Activated T-cell treated with anti-CD3 and anti-CD28 coated beads for 1 hour (primary cell): ENCODE data around the gene RIPOR1.
A peak's percentile ranks its signal among the peaks of the same experiment; 100 is the strongest.
"Not testable (repeated sequence)": the region's sequence is repeated elsewhere in the genome, so short reads cannot be mapped to it uniquely, and the experiment has no call there.

Source experiments
- DNase-seq: peaks from one replicate; pipeline ENCODE4 v3.0.0-alpha.2; 2020; ENCODE audit warnings: low read depth

The RIPOR1 gene, protein sequence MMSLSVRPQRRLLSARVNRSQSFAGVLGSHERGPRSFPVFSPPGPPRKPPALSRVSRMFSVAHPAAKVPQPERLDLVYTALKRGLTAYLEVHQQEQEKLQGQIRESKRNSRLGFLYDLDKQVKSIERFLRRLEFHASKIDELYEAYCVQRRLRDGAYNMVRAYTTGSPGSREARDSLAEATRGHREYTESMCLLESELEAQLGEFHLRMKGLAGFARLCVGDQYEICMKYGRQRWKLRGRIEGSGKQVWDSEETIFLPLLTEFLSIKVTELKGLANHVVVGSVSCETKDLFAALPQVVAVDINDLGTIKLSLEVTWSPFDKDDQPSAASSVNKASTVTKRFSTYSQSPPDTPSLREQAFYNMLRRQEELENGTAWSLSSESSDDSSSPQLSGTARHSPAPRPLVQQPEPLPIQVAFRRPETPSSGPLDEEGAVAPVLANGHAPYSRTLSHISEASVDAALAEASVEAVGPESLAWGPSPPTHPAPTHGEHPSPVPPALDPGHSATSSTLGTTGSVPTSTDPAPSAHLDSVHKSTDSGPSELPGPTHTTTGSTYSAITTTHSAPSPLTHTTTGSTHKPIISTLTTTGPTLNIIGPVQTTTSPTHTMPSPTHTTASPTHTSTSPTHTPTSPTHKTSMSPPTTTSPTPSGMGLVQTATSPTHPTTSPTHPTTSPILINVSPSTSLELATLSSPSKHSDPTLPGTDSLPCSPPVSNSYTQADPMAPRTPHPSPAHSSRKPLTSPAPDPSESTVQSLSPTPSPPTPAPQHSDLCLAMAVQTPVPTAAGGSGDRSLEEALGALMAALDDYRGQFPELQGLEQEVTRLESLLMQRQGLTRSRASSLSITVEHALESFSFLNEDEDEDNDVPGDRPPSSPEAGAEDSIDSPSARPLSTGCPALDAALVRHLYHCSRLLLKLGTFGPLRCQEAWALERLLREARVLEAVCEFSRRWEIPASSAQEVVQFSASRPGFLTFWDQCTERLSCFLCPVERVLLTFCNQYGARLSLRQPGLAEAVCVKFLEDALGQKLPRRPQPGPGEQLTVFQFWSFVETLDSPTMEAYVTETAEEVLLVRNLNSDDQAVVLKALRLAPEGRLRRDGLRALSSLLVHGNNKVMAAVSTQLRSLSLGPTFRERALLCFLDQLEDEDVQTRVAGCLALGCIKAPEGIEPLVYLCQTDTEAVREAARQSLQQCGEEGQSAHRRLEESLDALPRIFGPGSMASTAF

DNA sequence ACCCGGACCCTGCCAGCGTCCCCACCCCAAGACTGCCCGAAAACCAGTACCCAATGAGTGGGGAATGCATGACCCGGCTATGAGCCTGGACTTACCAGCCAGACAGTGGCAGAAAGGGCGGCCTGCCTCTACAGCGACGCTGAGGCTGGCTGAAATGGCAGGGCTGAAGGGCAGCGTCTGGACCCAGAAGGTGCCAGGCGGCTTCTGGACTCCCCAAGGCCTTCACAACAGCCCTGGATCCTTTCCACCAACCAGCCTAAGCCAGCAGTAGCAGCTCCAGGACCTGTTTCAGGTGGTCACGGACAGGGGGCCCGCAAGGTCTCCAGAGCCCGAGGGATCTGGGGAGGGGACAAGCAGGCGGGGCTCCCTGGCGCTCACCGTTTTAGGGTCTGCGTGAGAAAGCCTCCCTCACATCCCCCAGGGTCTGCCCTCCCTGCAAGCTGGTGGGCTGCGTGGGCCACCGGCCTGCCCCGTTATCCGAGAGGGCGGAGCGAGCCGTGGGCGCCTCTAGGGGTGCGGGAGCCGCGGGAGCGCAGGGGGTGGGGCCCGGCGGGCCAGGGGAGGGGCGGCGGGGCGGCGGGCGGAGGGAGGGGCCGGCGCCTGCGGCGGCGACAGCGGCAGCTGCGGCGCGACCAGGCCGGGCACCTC lies at the start of gene RIPOR1:
TSS of gene RIPOR1 (plus strand) at position 608 of the 648 bp plus-strand sequence. CDS start 9,618 bp downstream, outside the sequence.
- DNase-seq = no peak

- DNase-seq = peak; percentile 98
Observed at GRCh38 chr16:67480833-67481560, 47.6 kb upstream of the RIPOR1 start, which contains the start of gene ATP6V0D1. ATP6V0D1 (minus strand) TSS chr16:67481157; CDS start chr16:67481086, 71 bp downstream.

DNA sequence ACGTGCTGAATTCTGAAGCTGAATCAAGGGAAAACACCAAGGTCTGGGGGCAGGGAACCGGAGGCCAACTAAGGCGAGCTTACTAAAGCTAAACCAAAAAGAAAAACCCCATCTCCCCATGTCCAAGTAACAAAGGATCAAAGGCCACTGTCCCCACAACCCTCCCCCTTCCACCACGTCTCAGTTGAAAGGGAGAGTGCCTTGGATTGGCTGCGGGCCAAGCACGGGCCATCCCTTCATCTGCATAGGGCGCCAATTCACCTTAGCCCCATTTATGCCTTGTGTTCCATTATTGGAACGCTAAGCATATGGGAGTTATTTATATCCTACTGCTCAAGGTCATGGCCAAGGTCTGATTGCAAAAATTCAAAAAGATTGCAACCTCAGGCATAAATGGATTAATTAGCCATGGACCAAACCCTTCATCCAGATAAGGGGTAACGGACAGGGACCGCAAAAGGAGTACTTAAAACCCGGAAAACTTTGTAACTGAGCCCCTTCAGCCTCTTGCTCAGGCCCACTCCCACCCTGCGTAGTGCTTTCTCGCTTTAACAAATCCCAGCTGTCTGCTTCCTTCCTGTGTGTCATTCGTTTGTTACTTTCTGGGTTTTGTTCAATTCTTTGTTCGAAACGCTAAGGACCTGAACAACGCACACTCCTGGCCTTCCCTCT lies 46.9 kb upstream of the RIPOR1 start:
- DNase-seq = peak; percentile 23

DNA sequence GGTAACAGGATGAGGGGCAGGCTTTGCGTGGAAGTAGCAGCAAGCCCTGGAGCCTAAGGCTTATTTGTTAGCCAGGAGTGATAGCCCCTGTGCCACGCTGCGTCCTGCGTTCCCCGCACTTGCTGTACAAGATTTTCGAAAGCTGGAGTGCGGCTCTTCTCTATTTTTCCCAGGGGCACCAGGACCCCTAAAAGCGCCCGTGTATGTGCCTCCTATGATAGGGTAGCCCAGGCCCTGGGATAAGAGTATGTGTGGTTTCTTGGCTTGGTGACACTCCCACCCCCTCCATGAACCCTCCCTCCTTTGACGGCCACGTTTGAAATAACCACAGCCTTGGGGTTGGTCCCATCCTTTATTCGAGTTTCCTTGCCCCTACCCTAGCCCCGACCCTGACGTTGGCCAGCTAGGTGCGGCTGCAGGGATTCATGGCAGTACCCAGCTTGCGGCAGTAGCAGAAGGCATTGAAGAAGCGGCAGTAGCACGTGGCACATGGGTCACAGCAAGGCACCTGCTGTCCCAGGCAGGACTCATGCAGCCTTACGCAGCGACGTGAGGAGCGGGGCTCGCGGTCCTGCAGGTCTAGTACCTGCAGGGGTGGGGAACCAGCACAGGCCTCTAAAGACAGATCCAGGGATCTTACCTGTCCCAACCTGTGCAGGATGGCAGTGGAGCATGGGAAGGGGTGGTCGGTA lies 46.2 kb upstream of the RIPOR1 start:
- DNase-seq = no peak

- no peak for DNase-seq
Observed at GRCh38 chr16:67483150-67483549, 45.5 kb upstream of the RIPOR1 start, which contains the start of gene AGRP. AGRP (minus strand) TSS chr16:67483547; CDS start chr16:67483398, 149 bp downstream.

GRCh38 chr16:67483731-67484525 lies 44.7 kb upstream of the RIPOR1 start:
- DNase-seq = no peak

DNA sequence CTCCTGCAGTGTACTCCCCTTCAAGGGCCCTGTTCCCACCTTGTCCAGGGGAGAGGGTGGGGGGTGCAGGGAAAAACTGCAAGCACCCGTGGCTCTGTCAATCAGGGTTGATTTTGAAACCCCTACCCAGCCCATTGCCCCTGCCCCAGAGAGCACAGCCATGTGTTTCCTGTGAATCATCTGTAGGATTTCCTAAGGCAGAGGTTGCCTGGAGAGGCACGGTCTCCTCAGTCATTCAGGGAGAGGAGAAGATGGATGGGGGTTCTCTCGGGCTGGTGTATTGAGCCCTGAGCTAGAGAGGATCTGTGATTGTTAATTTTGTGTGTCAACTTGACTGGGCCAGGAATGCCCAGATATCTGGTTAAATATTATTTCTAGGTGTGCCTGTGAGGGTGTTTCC lies 41.8 kb upstream of the RIPOR1 start:
- DNase-seq = no peak

- not testable (repeated sequence) for DNase-seq
Observed at GRCh38 chr16:67487561-67487960, 41.1 kb upstream of the RIPOR1 start.

- no peak for DNase-seq
Observed at GRCh38 chr16:67489401-67490083, 39.1 kb upstream of the RIPOR1 start.

- no peak for DNase-seq
Observed at GRCh38 chr16:67490335-67491096, 38.1 kb upstream of the RIPOR1 start.

DNA sequence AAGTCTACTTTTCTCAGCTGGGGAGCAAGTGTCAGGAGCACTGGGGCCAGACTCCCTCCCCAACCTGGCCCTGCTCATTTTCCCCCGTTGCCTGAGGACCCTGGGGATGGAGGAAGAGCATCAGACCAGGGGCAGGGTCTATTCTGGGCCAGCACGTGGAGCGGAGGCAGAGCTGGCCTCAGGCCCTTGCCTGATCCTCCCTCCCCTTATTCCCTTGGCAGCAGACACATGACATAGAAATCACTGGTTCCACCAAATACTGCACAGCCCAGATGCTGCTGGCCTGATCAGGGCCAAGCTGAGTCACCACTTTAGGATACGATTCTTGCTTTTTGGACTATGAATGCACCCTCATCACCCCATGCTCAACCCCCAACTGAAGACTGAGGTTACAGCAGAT lies 29.5 kb upstream of the RIPOR1 start:
- DNase-seq = no peak

GRCh38 chr16:67504031-67505021 lies 24.3 kb upstream of the RIPOR1 start:
- no peak for DNase-seq

GRCh38 chr16:67506468-67506867 lies 22.2 kb upstream of the RIPOR1 start:
- no peak for DNase-seq

GRCh38 chr16:67509016-67509415 lies 19.6 kb upstream of the RIPOR1 start:
- DNase-seq = no peak

DNA sequence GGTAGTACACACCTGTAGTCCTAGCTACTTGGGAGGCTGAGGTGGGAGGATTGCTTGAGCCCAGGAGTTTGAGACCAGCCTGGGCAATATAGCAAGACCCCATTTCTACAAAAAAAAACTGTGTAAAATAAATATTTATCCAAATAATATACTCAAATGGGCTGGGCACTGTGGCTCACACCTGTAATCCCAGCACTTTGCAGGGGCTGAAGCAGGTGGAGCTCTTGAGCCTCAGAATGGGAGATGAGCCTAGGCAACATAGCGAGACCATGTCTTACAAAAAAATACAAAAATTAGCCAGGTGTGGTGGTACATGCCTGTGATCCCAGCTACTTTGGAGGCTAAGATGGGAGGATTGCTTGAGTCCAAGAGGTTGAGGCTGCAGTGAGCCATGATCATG lies 14.7 kb upstream of the RIPOR1 start:
- DNase-seq = not testable (repeated sequence)

GRCh38 chr16:67514382-67514828 lies 14.2 kb upstream of the RIPOR1 start:
- DNase-seq = peak; percentile 78
